Fibroblast of villous mesenchyme (primary cell): ENCODE data around the gene ZNRF4. TPM values are rescaled to one million over a fixed set of nuclear protein-coding genes. Genes with fewer than 3 reads are reported as not detected.

Experiments used
- DNase-seq: peaks from one replicate; pipeline ENCODE4 v3.0.0-alpha.2; 2010; ENCODE audit warnings: low read depth
- H3K4me3 ChIP-seq: 2 replicates; pipeline ENCODE4 v1.5.1; 2011; ENCODE audit warnings: low read depth, mild to moderate bottlenecking, low read length
- total RNA-seq: library from RNA; depleted of rRNA; stranded (reverse); fragments of >200 nt; gene quantifications from 2 replicates; pipeline ENCODE4 v1.2.3, GENCODE V29; 2012
- TF ChIP-seq, protein P1 (sequence below): IDR thresholded peaks from 2 replicates; pipeline ENCODE4 v1.5.1; 2012; ENCODE audit warnings: low read depth, mild to moderate bottlenecking, low read length; ENCODE audit not compliant: insufficient read depth

ZNRF4 gene
- total RNA-seq, 1 donor = not detected

DNA sequence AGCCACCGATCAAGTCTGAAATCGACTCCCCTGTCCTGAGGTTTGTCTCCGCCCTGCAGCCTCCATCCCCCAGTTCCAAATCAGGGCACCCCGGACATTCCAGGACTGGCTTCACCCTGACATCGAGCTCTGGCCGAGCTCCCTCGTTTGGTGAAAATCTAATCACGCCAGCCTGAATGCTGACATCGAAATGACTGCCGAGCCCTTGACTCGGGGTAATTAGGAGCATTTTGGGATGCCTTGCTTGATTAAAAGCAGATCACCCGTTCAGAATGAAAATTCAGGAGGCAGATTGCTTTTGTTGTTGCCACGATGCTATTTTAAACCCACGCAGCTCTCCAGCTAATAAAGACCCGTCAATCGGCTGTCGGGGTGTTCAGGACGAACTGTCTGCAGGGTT lies 34.3 kb downstream of the ZNRF4 start:
- no peak for DNase-seq
- H3K4me3 ChIP-seq = no peak overlapping the region
- TF ChIP-seq, protein P1, sequence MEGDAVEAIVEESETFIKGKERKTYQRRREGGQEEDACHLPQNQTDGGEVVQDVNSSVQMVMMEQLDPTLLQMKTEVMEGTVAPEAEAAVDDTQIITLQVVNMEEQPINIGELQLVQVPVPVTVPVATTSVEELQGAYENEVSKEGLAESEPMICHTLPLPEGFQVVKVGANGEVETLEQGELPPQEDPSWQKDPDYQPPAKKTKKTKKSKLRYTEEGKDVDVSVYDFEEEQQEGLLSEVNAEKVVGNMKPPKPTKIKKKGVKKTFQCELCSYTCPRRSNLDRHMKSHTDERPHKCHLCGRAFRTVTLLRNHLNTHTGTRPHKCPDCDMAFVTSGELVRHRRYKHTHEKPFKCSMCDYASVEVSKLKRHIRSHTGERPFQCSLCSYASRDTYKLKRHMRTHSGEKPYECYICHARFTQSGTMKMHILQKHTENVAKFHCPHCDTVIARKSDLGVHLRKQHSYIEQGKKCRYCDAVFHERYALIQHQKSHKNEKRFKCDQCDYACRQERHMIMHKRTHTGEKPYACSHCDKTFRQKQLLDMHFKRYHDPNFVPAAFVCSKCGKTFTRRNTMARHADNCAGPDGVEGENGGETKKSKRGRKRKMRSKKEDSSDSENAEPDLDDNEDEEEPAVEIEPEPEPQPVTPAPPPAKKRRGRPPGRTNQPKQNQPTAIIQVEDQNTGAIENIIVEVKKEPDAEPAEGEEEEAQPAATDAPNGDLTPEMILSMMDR = no peak

DNA sequence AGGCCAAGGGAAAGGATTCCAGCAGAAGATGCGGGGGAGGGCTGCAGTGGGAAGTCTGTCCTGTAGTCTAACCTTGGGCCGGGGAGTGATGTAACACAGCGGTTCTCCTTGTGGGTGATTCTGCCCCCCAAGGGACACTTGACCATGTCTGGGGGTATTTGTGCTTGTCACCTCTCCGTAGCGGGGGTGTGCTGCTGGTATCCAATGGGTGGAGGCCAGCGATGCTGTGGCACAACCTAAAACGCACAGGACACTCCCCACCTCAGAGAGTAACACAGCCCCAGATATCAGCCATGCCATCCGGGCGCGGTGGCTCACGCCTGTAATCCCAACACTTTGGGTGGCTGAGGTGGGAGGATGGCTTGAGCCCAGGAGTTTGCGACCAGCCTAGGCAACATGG lies 36.3 kb downstream of the ZNRF4 start:
- no peak overlapping the region for H3K4me3 ChIP-seq
- DNase-seq = no peak
- TF ChIP-seq, protein P1 = no peak

DNA sequence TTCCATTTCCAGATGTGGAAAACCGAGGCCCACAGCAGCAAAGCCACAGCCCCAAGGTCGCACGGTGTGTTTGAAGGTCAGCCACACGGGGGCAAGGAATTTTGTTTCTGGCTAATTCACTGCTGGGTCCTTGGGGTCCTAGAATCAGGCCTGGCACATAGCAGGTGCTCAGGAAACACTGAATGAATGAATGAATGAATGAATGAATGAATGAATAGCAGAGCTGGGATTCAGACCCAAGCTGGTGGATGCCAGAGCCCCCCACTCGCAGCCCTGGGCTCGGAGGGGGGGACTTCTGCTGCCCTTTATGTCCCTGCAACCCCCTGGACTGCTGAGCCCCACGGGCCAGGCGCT lies 37.0 kb downstream of the ZNRF4 start:
- no peak overlapping the region for H3K4me3 ChIP-seq
- TF ChIP-seq, protein P1 = no peak
- no peak for DNase-seq

DNA sequence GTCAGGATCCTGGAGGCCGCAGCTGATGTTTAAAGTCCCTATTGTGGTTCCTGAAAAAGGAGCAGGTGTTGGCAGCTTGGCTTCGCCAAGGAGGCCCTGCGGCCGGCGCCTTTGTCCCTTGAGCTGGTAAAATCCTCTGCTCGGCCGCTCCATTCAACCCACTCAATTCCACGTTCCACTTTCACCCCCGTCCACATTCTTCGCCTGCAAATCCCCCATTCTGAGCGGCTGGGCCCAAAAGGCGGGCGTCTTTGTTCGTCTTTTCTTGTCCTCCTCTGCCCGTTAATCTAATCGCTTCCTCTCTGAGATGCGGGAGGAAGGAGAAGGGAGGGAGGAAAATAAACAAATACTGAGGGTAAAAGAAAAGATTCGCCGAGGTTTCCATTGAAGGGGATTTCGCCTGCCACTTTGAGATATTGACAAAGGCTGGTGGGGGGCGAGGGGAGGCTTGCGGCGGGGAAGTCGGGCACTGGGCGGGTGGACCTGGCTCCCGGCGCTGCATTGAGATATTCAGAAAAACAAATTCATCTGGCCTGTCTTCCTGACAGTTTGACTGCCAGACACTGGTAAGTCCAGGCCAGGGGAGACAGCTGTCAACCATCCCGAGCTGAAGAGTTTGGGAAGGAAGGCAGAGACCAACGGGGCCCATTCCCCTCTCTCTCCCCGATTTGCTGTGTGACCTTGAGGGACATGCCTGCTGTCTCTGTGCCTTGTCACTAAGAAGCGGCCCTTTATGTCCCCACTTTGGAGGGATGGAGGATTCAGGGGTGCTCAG lies 37.6 kb downstream of the ZNRF4 start:
- TF ChIP-seq, protein P1 = no peak
- DNase-seq = no peak
- H3K4me3 ChIP-seq = no peak overlapping the region

- H3K4me3 ChIP-seq = no peak overlapping the region
- TF ChIP-seq, protein P1 = no peak
- no peak for DNase-seq
Measured at GRCh38 chr19:5494773-5495172, 39.6 kb downstream of the ZNRF4 start.

DNA sequence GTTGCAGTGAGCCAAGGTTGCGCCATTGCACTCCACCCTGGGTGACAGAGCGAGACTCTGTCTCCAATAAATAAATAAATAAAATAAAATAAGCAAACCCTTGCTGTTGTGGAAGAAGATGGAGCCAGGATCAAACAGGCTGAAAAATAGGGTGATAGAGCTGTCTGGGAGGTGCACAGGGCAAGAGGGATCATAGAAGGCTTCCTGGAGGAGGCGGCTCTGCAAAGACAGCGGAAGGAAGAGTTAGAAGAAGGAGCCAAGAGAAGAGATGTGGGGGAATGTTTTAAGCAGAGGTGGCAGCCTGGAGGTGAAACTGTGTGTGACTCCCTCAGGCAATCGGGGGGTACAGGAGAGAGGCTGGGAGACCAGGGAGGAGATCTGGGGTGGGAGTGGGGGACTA lies 40.6 kb downstream of the ZNRF4 start:
- no peak overlapping the region for H3K4me3 ChIP-seq
- TF ChIP-seq, protein P1 = no peak
- no peak for DNase-seq

DNA sequence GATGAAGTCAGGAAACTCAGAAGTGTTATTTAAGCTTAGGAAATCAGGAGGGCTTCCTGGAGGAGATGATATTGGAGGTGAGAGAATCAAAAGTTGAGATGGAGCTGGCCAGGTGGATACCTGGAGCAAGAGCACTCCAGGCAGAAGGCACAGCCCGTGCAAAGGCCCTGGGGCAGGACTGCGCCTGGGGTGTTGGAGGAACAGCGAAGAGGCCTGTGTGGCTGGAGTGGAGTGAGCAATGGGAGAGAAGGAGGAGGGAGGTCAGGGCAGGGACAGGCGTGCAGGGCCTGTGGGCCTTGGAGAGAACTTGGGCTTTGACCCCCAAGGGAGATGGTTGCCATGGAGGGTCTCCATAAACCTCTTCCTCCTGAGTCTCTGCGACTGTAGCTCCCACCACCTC lies 42.1 kb downstream of the ZNRF4 start:
- TF ChIP-seq, protein P1 = no peak
- no peak for DNase-seq

More for the DNA sequence above, 42.1 kb downstream of the ZNRF4 start:
- H3K4me3 ChIP-seq = no peak overlapping the region
